SKM-1 (cell line): ENCODE measurements around the gene ACP1.

ENCODE experiments used
- DNase-seq: peaks from one replicate; lab custom pipeline; 2025; ENCODE audit not compliant: unreplicated experiment; lab: John Stamatoyannopoulos, UW

Gene ACP1

GRCh38 chr2:279956-280649 is 15.4 kb downstream of the ACP1 start:
- DNase-seq: no peak

- no peak for DNase-seq
These were observed 15.9 kb downstream of the ACP1 start for GRCh38 chr2:280650-281110.

- DNase-seq: no peak
These were observed 16.6 kb downstream of the ACP1 start for GRCh38 chr2:281381-281780.

GRCh38 chr2:282371-283263 is 17.9 kb downstream of the ACP1 start:
- DNase-seq: no peak

- no peak for DNase-seq
These were observed 19.4 kb downstream of the ACP1 start for GRCh38 chr2:283996-284794.

GRCh38 chr2:284896-285492 is 20.2 kb downstream of the ACP1 start:
- DNase-seq: no peak

GRCh38 chr2:285531-285930 is 20.8 kb downstream of the ACP1 start:
- no peak for DNase-seq

- no peak for DNase-seq
These were observed 21.3 kb downstream of the ACP1 start for GRCh38 chr2:286035-286434.

- no peak for DNase-seq
These were observed 22.1 kb downstream of the ACP1 start for GRCh38 chr2:286774-287392.

GRCh38 chr2:287471-287885 is 22.7 kb downstream of the ACP1 start:
- DNase-seq: no peak

GRCh38 chr2:287911-288757 is 23.4 kb downstream of the ACP1 start, which contains the start of gene ALKAL2:
Gene ALKAL2 (minus strand): TSS chr2:288091. CDS start chr2:287835, 256 bp downstream.
- DNase-seq: no peak

GRCh38 chr2:288758-289361 is 24.1 kb downstream of the ACP1 start:
- no peak for DNase-seq

- DNase-seq: no peak
These were observed 24.8 kb downstream of the ACP1 start for GRCh38 chr2:289362-290089.

- no peak for DNase-seq
These were observed 25.5 kb downstream of the ACP1 start for GRCh38 chr2:290090-290722.

GRCh38 chr2:295090-295489 is 30.3 kb downstream of the ACP1 start:
- no peak for DNase-seq

GRCh38 chr2:296354-296753 is 31.6 kb downstream of the ACP1 start:
- no peak for DNase-seq

GRCh38 chr2:305366-305765 is 40.6 kb downstream of the ACP1 start:
- DNase-seq: no peak
